Fibroblast of skin of right biceps (primary cell): ENCODE measurements around the gene CCR9.

Source experiments
- DNase-seq: peaks from one replicate; pipeline ENCODE4 v3.0.0-alpha.2; 2013

CCR9 gene

GRCh38 chr3:45940004-45940780, 53.8 kb downstream of the CCR9 start:
- DNase-seq, result no peak

DNA sequence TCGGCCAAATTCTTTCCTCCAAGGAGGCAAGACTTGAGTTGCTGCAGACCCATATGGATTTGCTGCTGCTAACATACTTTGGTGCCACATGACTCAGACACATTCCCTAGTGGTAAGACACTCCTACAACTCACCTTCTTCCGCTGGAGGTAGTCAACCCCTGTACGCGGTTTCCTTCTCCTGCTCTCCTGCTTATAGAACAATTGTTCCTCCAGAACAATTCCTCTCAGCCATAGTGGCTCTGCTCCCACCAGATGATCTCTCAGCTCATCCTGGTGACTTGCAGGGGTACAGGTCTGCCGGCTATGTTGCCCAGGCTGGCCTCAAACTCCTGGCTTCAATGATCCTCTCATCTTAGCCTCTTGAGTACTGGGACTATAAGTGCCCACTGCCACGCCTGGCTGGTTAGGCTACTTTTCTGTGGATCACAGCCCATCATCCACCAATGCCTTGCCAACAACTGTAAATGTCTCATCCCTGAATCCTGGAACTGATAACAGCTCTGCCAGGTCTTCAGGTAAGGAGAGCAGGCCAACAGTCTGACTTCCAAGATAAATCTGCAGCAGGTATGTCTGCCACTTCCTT, 54.5 kb downstream of the CCR9 start:
- no peak for DNase-seq

- DNase-seq, result no peak
These were observed 55.9 kb downstream of the CCR9 start for GRCh38 chr3:45942051-45942825.

GRCh38 chr3:45943207-45943846, 57.0 kb downstream of the CCR9 start, which contains the start of gene CXCR6:
CXCR6 (plus strand) TSS chr3:45943464; CDS start chr3:45946482, 3,018 bp downstream.
- peak; percentile 22 for DNase-seq

DNA sequence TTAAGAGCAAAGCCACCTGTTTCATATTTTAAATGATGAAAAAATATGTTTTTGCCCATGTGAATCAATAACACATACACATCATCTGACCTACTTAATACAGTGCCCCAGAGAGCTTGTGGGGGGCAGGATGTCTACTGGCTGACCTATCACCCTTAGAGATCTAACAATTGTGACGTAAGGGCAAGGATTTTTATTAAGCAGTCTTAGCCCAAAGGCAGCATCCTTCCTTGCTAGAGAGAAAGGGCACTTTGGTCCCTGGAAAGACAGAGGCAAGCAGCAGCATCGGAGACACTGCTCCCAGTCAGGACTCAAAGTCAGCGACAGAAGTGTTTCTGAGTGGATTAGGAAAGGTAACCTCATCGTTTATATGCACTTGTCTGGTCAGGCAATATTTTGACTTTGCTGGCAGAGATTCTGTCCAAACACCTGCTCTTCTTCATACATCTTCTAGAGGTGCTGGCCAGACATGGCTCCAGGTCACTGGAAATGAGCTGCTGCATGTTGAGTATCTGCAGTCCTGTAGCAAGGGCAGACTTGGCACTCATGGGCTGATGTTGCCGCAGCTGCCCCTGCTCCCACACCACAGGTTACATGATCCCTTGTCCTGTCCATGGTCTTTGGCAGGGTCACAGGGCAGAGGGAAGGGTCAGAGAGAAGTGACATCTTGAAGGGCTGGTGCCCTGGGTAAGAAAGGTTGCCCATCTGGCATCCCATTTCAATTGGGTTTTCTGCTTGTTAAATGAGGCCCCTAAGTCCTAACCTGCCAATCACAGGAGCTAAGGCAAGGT, 58.7 kb downstream of the CCR9 start:
- DNase-seq, result no peak

- DNase-seq, result peak; percentile 40
These were observed 60.0 kb downstream of the CCR9 start for GRCh38 chr3:45946307-45946706.

GRCh38 chr3:45946875-45947274, 60.5 kb downstream of the CCR9 start:
- no peak for DNase-seq

DNA sequence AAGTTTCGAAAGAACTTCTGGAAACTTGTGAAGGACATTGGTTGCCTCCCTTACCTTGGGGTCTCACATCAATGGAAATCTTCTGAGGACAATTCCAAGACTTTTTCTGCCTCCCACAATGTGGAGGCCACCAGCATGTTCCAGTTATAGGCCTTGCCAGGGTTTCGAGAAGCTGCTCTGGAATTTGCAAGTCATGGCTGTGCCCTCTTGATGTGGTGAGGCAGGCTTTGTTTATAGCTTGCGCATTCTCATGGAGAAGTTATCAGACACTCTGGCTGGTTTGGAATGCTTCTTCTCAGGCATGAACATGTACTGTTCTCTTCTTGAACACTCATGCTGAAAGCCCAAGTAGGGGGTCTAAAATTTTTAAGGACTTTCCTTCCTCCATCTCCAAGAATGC, 61.0 kb downstream of the CCR9 start:
- peak; percentile 30 for DNase-seq

DNA sequence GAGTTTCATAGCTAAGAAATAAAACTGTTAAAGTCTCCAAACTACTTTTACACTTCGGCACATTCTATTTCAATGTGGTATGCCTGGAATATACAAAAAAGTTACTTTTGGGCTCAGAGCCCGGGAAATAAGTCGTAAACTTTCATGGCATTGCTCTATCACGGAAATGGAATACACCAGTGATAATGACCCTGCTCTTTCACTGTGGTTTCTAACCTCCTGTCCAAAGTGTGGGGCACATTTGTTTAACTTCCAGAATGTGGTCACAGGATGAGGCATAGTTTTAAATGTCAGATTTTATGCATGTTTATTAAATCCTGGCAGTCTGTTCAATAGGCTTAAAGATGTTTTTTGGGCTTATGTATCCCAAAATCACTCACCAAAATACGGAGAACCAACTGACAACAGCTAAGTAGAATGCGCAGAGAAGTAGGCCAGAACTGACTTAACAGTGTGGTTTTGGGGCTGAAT, 62.0 kb downstream of the CCR9 start:
- DNase-seq, result peak; percentile 72

DNA sequence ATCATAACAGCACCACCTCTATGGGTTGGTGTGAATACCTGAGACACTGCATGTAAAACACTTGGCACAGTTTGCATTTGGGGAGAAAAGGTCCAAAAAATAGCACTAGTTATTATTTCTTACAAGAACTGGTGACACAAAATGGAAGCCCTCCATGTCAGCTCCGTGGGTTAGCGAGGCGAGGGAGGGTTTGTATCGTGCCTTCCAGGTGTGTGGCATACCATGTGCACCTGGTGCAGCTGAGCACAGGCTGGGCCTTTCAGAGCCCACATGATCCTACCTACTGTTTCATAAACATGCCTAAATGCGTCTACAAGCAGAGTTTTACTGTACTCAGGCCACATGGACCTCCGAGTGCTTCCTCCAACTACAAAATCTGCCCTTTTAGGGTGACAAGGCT, 62.5 kb downstream of the CCR9 start:
- DNase-seq, result no peak

DNA sequence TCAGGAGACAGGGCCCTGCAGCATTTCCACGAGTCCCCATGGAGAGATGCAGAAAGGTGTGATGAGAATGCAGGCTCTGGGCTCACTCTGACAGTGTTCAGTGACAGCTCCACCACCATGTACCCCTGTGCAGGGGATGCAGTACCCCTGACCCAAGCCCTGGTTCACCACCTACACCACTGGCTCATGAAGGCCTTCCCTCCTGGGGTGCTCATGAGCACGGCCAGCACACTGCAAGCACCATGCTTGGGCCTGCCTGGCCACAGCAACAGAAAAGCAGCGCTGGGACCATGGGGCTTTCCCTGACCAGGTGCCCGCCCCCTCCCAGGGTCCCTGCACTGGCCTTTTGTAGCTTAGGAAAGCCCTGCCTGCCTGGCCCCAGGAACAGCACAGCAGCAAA, 63.1 kb downstream of the CCR9 start:
- no peak for DNase-seq

DNA sequence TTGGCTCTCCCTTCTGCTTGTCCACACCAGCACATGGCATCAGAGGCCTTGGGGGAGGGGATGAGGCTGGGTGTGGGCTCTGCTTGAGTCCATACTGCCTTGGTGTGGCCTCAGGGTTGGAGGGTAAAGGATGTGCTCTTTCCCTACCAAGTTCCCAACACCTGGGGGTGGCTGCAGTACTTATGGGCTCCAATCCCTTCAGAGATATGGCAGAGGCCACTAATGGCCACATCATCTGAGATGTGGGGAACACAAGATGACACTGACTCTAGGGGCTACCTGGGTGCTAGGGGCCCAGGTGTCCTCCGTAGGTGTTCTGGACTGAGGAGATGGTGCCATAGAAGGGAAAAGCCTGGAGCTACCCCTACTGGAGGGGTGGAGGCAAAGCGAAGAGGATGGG, 63.8 kb downstream of the CCR9 start:
- no peak for DNase-seq

DNA sequence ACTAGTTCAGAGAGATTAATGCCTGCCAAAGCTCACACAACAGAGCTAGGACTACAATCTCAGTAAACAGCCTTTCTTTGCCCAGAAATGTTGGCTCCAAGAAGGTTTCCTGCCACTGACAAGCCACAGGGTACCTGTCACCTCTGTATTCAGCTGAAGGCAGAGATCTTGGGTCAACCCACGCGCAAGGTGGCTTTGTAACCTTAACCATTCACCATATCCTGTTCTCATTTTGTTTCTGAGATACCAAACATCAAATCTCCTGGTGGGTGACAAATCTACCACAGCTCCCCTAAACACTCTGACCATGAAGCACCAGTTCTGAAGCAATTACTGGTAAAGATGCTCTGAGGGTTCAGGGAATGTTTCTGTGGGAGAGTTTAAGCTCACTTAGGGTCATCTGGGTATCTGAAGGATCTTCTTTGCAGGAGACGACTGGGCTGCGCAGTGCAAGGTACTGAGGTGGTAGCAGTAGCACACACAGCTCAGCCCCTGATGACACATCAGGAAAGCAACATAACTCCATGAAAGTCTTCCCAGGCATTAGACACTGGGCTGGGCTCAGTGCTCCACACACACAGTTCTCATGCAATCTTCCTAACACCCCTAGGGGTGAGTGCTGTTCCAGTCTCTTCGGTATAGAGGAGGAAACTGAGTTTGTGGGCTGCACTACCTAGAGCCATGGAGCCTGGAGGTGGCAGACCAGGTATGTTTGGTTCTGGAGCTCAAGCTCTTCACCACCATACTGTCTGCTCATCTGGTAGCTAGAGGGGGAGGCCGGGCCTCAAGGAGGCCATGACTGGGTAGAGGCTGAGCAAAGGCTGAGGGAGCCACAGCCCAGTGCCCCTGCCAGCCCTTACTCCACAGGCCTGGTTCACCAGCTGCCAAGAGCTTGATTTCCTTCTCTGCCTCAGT, 64.6 kb downstream of the CCR9 start:
- no peak for DNase-seq

DNA sequence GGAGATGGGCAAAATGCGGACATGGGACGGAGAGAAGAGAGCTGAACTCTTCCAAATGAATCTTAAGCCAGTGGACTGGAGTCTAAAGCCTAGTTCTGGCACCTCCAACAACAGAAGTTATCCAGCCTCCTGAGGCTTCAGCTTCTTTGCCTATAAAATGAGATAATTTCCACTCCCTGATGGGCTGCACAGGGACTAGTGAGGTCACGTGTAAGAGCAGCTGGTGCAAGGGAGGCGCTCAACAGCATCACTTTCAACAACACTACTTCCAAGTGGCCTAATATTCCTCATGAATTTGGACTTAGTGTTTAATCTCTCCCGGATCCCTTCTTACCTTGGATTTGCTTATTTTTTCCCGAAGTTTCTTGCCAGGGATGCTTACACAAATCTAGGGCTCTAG, 65.6 kb downstream of the CCR9 start:
- DNase-seq, result no peak

- DNase-seq, result no peak
These were observed 66.1 kb downstream of the CCR9 start for GRCh38 chr3:45952456-45952855.
